DMS153 (cell line): ENCODE measurements around the gene B4GALNT2.

Experiments
- DNase-seq: peaks from one replicate; lab custom pipeline; 2025; lab: John Stamatoyannopoulos, UW

The B4GALNT2 gene

DNA sequence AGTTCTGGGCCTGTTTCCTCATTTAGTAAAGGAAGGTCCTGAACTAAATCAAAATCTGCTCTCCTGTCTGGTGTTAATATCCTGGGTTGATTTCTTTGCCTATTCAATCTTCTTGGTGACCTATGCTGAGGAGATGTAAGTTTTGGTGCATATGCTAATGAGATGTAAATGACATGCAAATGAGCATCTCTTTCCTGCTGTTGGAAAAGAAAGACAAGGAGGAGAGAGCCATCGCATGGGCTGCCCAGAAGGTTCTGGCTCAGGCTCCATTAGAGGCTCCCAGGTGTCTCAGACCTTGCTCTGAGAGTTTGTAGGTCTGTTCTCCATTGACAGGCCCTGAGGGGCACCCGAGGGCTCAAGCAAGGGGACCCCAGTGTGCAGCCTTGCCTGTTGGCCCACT lies 81.3 kb downstream of the B4GALNT2 start:
- DNase-seq = no peak

DNA sequence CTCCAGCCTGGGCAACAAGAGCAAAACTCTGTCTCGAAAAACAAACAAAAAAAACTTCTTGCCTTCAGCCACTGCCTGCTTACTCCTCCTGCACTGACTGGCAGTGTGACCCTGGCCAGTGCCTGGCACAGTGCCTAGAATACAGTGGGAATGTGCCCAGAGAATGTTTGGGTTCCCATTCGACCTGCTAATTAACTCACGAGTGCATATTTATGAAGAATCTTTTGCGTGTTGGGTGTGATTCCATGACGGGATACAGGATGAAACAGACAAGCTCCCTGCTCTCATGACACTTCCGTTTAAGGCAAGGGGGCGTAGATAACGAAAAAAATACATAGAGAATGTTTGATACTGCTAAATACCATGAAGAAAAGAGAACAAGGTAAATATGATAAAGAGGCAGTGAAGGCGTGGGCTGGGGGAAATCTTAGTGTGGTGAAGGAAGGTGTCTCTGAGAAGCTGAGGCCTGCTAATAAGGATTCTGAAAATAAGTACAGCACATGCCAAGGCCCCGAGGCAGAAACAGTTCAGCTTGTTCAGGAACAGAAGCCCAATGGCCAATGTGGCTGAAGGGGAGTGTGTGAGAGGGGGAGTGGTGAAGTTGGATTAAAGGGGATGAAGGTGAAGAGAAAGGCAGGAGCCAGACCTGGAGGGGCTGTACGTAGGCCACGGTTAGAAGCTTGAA lies 82.2 kb downstream of the B4GALNT2 start:
- DNase-seq = no peak

DNA sequence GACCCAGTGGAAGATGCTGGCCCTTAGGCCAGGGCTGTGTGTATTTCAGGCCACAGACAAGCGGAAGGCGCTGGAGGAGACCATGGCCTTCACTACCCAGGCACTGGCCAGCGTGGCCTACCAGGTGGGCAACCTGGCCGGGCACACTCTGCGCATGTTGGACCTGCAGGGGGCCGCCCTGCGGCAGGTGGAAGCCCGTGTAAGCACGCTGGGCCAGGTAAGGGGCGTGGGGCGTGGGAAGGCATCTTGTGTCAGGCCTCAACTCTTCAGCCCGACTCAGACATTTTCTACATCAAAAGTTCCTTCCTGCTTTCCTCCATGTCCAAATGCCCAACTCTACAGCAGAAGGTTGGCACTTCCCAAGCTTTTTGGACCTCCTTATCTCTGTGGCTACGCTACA lies 83.9 kb downstream of the B4GALNT2 start:
- no peak for DNase-seq

- no peak for DNase-seq
Measured at GRCh38 chr17:49216953-49217650, 84.5 kb downstream of the B4GALNT2 start.

DNA sequence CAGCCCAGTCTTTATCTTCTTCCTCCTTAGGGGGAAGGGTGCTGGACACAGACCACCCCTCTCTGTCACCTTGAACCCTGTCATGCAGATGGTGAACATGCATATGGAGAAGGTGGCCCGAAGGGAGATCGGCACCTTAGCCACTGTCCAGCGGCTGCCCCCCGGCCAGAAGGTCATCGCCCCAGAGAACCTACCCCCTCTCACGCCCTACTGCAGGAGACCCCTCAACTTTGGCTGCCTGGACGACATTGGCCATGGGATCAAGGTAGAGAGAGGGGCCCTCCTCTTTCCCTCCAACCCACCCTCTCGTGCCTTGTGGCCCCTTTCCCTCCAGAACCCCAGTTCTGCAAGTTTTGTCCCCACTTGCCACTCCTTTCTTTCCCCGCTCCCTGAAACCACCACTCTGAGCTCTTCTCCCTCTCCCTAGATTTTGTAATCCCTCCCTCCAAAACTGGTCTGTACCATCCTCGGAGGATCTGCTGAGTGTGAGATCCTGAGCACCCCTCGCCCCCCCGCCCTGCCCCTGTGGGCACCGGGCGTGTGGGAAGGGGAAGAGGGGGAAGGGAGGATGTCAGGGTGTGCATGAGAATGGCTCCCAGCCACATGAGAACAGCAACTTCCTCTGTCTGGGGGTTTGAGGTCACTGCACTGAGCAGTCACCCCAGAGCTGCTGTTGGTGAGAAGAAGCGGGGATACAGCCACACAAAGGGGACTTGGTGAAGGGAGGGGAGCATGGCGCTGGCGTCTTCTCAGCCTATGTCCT lies 85.3 kb downstream of the B4GALNT2 start:
- no peak for DNase-seq

DNA sequence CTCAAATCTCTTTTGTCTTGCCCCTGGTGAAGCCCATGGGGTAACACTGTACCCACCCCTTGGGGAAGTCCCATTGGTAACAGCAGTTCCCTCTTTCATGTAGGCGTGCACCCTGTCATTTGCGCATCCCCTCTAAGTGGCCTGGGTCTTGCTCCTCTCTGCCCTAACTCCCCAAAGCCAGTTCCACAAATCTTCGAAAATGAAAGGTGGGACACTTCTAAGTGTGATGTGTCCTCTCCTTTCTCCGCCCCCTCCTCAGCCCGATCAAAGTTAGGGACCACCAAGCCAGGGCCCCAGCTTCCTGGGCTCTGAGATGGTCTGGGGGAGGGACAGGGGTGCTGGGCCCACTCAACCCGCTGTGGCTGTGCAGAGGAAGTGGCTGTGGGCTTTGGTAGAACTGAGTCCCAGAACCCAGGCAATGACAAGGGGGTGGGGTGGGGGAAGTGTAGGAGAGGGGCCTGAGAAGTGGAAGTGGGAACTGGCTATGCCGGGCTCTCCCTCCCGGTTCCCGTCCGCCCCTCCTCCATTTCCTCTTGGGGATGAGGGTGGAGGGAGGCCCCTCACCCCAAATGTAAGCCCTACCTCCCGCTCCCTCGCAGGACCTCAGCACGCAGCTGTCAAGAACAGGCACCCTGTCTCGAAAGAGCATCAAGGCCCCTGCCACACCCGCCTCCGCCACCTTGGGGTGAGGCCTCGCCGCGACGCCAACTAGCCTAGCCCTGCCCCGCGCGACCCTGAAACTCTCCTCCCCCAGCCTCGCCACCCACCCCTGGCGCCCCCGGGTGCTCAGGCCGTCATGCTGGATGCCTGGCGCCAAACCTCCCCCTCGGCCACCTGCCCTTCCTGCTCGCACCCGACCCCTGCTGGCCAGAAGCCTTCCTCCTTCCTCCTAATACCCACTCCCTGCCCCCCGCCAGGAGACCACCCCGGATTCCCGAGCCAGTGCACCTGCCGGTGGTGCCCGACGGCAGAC lies 86.7 kb downstream of the B4GALNT2 start:
- no peak for DNase-seq

DNA sequence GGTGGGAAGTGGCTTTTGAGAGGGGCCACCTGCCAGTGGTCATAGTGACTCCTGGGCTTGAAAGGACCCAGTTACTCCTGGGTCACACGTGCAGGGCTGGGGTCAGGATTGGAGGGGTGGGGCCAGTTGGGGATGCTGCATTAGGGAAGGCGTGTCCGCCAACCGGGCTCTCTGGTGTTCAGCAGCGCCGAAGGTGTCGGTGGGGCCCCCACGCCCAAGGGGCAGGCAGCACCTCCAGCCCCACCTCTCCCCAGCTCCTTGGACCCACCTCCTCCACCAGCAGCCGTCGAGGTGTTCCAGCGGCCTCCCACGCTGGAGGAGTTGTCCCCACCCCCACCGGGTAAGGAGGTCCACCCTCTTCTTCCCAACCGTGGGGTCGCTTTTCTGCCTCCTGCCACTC lies 87.4 kb downstream of the B4GALNT2 start:
- DNase-seq = no peak

DNA sequence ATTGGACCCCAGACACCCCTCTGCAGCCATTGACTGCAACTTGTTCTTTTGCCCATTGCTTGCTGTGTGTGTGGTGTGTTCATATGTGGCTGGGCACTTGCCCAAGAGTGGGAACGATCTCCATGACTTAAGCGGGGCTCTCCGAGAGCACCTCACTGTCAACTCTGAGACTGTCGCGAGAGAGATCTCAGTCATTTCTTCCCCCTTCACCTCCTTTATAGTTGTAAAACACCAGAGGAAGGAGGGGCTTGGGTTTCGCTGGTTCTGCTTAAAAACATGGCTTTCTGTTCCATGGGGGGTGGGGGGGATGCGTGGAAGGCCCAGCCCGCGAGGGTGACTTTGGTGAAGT lies 90.6 kb downstream of the B4GALNT2 start:
- DNase-seq = no peak

- no peak for DNase-seq
Measured at GRCh38 chr17:49223517-49224197, 91.1 kb downstream of the B4GALNT2 start.

DNA sequence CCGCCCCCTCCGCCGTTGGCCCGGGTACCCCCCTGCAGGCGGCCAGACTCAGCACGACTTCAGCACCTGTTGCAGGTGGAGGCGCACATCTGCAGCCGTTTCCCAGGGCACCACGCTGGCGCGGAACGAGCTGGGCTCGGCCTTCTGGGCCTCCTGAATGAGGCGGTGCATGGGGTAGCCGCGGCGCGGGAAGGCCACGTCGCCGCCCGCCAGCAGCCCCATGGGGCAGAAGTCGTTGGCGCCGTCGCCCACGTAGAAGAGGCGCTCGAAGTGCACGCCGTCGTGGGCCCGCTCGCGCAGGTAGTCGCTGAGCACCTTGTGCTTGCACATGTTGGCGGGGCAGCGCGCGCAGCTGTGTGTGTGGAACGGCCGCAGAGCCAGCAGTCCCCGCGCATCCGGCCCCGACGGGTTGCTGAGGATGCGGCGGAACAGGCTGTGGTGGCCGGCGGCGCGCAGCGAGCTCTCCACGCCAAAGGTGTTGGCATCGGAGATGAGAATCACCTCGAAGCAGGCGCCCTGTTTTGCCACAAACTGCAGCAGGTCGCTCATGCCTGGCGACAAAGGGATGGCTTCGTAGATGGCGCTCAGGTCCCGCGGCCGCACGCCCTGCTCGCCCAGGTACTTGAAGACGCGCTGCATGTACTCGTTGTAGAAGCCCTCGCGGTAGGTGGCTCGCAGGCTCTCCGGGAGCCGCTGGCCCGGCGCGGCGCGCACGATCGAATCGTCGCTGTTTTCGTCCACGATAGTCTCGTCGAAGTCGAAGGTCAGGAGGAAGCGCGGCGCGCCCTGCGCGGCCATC lies 91.8 kb downstream of the B4GALNT2 start:
- DNase-seq = no peak

GRCh38 chr17:49224997-49225337 lies 92.4 kb downstream of the B4GALNT2 start:
- no peak for DNase-seq

- DNase-seq = no peak
Measured at GRCh38 chr17:49225554-49226236, 93.1 kb downstream of the B4GALNT2 start.
